GM21447 (cell line): ENCODE data around the gene UTY.
"Not testable (repeated sequence)": the region's sequence is repeated elsewhere in the genome, so short reads cannot be mapped to it uniquely, and the experiment has no call there.

ENCODE experiments used
- ATAC-seq: cut with Tn5 transposase; IDR thresholded peaks from one replicate; pipeline ENCODE4 v1.9.1; 2021; ENCODE audit not compliant: unreplicated experiment

Gene UTY

GRCh38 chrY:13312966-13313365 lies 166.9 kb downstream of the UTY start:
- no peak for ATAC-seq

GRCh38 chrY:13307959-13308358 lies 171.9 kb downstream of the UTY start:
- no peak for ATAC-seq

DNA sequence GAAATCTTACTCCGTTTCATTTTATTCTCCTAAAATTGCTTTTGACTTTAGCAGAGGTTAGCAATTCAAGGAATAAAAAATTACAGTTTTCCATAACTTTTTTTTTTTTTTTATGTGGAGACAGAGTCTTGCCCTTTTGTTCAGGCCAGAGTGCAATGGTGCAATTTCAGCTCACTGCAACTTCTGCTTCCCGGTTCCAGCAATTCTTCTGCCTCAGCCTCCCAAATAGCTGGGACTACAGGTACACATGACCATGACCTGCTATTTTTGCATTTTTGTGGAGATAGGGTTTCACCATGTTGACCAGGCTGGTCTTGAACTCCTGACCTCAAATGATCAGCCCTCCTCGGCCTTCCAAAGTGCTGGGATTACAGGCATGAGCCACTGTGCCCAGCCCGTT lies 179.0 kb downstream of the UTY start:
- ATAC-seq, result no peak

GRCh38 chrY:13299411-13299810 lies 180.4 kb downstream of the UTY start:
- ATAC-seq, result no peak

DNA sequence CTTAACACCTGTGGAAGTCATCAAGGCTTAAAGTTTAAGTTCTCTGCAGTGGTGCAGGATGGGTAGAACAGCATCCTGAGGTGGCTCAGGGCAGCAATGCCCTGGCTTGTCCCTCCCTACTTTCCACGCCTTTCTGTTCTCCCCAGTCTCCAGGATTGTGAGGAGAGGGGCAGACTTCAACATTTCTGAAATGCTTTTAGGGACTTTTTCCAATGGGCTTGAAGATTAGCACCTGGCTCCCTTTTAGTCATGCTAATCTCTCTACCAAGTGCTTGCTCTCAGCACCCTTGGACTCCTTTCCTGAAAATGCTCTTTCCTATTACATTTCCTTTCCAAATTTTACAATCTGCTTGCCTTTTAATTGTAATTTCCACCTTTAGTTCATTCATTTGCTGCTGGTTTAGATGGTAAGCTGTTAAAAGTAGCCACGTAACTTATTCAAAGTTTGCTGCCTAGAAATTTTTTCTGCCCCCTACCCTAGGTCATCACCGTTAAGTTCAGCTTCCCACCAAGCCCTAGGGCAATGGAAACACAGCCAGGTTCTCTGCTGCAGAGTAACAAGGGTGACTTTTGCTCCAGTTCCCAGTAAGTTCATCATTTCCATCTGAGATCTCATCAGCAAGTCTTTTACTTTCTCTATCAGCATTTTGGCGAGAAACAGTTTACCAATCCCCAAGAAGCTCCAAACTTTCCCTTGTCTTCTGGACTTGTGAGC lies 183.5 kb downstream of the UTY start:
- no peak for ATAC-seq

- ATAC-seq, result no peak
Observed at GRCh38 chrY:13295026-13295425, 184.8 kb downstream of the UTY start.

DNA sequence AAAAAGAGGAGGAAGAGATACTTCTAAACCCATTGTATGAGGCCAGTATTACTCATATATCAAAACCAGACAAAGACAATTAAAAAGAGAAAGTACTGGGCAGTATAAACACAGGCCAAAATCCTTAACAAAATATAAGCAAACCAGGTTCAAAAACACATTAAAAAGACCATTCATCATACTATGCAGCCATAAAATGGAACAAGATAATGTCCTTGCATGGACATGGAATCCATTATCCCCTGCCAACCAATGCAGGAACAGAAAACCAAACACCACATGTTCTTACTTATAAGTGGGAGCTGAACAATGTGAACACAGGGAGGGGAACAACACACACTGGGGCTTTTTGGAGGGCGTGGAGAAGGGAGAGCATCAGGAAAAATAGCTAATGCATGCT lies 188.6 kb downstream of the UTY start:
- ATAC-seq, result no peak

DNA sequence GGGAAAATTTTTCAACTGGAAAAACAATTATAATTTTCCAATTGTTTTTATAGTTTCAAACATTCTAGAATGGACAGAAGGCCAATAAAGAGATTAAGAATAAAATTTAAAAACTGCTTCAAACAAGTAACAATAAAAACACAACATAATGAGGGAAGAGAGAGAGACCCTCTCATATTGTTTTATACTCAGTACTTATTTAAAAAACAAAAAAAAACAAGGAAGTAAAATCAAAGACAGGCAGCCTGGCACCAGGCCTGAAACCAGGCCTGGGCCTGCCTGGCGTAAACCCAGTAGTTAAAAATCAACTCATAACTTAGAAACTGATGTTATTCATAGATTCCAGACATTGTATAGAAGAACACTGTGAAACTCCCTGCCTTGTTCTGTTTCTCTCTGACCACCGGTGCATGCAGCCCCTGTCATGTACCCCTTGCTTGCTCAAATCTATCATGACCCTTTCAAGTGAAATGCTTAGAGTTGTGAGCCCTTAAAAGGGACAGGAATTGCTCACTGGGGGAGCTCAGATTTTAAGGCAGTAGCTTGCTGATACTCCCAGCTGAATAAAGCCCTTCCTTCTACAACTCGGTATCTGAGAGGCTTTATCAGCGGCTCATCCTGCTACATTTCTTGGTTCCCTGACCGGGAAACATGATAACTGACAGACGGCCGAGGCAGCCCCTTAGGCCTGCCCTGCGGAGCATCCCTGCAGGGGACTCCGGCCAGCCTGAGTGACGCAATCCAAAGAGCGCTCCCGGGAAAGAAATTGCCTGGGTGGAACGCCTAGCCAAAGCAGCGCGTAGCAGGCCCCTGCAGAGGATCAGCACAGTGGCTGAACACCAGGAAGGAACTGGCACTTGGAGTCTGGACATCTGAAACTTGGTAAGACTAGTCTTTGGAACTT lies 197.4 kb downstream of the UTY start:
- ATAC-seq, result not testable (repeated sequence)

DNA sequence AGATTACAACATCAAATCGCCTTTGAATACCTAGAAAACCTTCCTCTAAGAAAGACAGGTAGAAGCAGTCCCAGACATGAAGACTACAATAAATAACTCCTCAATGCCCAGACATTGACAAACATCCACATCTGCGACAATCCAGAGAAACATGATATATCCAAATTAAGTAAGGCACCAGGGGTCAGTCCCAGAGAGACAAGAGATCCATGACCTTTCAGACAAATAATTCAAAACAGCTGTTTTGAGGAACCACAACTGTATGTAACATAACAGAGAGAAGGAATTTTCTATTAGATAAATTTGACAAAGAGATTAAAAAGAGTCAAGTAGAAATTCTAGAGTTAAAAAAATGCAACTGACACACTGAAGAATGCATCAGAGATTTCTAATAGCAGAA lies 200.3 kb downstream of the UTY start:
- no peak for ATAC-seq

DNA sequence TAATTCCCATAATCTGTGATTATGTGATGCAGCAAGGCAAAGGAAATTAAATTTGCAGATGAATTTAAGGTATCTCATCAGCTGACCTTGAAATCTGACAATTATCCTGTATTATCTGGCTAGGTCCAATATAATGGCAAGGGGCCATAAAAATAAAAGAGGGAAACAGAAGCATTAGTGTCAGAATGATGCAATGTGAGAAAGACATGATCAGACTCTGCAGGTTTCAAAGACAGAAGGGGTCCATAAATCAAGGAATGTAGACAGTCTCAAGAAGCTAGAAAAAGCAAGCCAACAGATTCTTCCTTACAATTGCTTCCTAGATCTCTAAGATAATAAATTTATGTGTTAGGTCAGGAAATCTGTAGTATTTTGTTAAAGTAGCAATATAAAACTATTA lies 208.1 kb downstream of the UTY start:
- no peak for ATAC-seq

GRCh38 chrY:13253941-13254440 lies 225.8 kb downstream of the UTY start:
- not testable (repeated sequence) for ATAC-seq

- ATAC-seq, result no peak
Observed at GRCh38 chrY:13250421-13250820, 229.4 kb downstream of the UTY start.

DNA sequence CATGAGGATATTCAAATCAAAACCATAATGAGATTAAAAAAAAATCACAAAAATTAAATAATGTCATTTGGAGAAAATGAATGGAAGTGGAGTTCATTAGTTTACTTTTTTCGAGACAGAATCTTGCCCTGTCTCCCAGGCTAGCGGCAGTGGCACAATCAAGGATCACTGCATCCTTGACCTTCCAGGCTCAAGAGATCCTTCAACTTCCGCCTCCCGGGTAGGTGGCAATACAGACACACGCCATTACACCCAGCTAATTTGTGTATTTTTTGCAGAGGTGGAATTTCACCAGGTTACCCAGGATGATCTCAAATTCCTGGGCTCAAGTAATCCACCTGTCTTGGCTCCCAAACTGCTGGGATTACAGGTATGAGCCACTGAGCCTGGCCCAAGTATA lies 236.1 kb downstream of the UTY start:
- ATAC-seq, result no peak

- ATAC-seq, result no peak
Observed at GRCh38 chrY:13233901-13234300, 245.9 kb downstream of the UTY start.

DNA sequence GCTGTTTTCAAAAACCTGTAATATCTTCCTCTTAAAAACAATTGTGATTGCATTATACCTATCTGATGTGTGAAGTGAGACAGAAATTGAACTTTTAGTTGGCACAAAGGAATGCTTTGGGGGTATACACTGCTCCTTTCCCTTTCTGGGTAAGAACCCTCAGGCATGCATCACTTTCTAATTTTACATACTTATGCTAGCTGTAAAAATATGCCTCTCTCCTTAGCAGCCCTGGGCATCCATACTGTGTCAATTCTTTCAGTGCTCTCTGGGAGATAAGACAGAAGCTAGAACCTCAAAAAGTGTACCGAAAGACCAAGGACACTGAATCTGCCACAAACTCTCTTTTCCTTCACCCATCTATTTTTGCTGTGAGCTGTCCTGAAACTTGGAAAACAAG lies 246.7 kb downstream of the UTY start:
- no peak for ATAC-seq

DNA sequence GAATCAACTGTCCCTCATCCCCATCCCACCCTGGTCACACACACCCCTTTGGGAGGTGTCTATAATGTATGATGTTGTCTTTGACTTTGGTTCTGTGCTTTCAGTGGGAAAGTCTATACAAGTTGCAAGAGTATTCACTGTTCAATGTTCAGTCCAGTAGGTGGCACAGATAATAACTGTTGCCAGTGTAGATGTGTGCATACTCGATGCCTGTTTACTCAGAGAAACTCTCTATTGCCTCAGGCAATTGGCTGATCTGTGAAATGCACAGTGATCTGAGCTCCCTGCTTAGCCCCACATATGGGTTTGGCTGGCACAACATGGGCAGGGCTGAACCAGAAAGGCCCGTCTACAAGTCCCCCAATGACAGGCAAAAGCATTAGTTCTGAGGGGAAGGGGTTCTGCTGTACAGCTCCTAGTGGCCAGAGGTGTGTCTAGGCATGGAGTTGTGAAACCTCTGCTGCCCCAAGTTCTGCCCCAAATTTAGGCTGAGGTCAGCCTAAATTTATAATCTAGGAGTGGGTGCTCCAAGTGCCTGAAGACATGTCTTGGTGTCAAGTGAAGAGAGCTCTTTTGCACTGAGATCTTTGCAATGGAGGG lies 252.4 kb downstream of the UTY start:
- ATAC-seq, result no peak

DNA sequence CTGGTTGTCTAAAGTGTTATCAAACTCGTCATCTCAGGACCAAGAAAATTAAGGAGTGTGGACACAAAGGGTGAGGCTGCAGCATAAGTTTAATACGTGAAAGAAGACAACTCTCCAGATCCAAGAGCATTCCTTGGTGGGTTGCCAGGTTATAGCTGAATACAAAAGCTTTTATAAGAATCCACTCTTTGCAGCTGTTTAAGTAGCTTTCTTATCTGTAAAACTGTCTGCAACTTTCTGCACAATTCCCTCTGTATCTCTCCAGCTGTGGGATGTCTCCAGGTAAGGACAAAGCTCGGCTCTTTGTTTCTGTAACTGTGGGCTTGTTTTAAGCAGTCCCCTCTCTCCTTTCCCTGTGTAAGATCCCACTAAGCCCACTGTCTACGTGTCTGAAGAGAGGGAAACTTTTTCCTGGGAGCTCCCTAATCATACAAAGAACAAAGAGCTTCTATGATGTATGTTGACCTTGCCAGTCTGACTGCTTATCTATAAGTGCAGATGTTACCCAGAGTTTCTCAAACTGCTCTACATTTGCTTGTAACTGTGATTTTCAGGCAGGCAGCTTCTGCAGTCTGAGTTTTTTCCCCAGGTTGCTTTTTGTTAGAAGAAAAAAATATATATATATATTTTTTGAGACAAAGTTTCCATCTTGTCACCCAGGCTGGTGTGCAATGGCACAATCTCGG lies 268.7 kb downstream of the UTY start:
- ATAC-seq, result no peak

GRCh38 chrY:13205214-13205613 lies 274.6 kb downstream of the UTY start:
- no peak for ATAC-seq
